Calu3 (cell line): ENCODE data around the gene RAB4B. TPM values are rescaled to one million over a fixed set of nuclear protein-coding genes. Genes with fewer than 3 reads are reported as not detected.

Experiments used
- BruUV-seq: library from RNA; stranded (reverse); fragments of 400-500 nt; replicated peaks from 2 replicates; lab custom pipeline; 2021; lab: Mats Ljungman, UMichigan
- CTCF ChIA-PET: fragments of 300-600 bp; sonication (Branson Sonifier 250); formaldehyde crosslinking; loops from one replicate; lab custom pipeline; 2022; ENCODE audit warnings: antibody characterized with exemption; lab: Charles Lee
- DNase-seq: peaks from one replicate; pipeline ENCODE4 v3.0.0; 2022
- H3K27ac Mint-ChIP-seq: one replicate; pipeline ENCODE4 v1.8.0; 2022; ENCODE audit warnings: mixed read lengths; ENCODE audit not compliant: unreplicated experiment
- H3K27me3 Mint-ChIP-seq: one replicate; pipeline ENCODE4 v1.8.0; 2022; ENCODE audit warnings: mixed read lengths; ENCODE audit not compliant: unreplicated experiment
- H3K36me3 Mint-ChIP-seq: one replicate; pipeline ENCODE4 v1.8.0; 2022; ENCODE audit warnings: mild to moderate bottlenecking, moderate library complexity, mixed read lengths; ENCODE audit not compliant: insufficient read depth, unreplicated experiment
- H3K4me1 Mint-ChIP-seq: one replicate; pipeline ENCODE4 v1.8.0; 2022; ENCODE audit warnings: mild to moderate bottlenecking, low read depth, mixed read lengths; ENCODE audit not compliant: unreplicated experiment
- H3K4me3 Mint-ChIP-seq: one replicate; pipeline ENCODE4 v1.8.0; 2022; ENCODE audit warnings: mild to moderate bottlenecking, low read depth, moderate library complexity, mixed read lengths; ENCODE audit not compliant: unreplicated experiment
- H3K9me3 Mint-ChIP-seq: one replicate; pipeline ENCODE4 v1.8.0; 2022; ENCODE audit warnings: low read depth, mixed read lengths; ENCODE audit not compliant: unreplicated experiment
- CTCF ChIP-seq: fragments of 200-600 bp; IDR thresholded peaks from one replicate; pipeline ENCODE4 v1.8.0; 2022; ENCODE audit warnings: antibody characterized with exemption; ENCODE audit not compliant: unreplicated experiment
- intact Hi-C: fragments of 100-400 bp; cut with micrococcal nuclease; formaldehyde crosslinking; loops from one replicate; pipeline ENCODE4 v1.10.0; 2022; ENCODE audit not compliant: unreplicated experiment
- total RNA-seq: library from RNA; stranded (reverse); gene quantifications from 2 replicates; pipeline ENCODE4 v1.2.3, GENCODE V29; 2022

RAB4B gene
- total RNA-seq, 1 experiment from 2014 or later: 22.7 TPM

DNA sequence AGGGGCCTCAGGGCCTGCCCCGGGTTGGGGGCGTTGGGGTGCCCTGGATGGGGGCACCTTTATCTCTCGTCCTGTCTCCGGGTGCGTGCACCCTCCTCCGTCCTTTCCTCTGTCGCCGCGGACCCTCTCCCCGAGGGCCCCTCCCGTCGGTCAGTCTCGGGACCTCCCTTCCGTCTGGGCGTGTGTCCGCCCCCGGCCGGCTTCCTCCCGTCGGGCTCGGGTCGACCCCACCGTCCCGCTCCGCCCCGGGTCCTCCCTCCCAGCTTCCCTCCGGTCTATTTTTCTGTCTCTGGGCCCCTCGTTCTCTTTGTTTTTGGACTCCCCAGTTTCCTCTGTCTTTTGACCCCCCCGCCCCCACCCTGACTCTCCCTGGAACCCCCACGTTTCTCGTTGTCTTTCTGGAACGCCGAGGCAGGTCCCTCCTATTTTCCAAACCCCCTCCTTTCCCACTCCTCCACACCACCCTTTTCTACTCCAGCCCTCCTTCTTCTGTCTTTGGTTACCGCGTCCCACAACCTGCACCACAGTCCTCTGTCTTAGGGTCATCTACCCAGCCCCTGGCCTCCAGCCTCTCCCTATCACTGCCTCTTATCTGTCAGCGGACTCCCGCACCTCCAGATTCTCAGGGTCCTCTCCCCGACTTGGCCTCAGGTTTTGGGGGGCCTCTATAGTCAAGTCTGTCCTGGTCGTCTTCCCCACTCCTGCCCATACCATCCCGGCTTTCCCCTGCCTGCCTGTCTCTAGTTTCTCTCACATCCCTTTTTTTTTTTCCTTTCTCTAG lies 21.7 kb downstream of the RAB4B start:
- H3K9me3 Mint-ChIP-seq: no peaks in the 10 kb centered on the region
- peak; percentile 40 for DNase-seq
- no peak for TF ChIP-seq CTCF
- peak overlapping the region; percentile 88 for H3K4me3 Mint-ChIP-seq
- peak overlapping the region; percentile 95 for H3K27ac Mint-ChIP-seq
- peaks cover 75% of the 10 kb centered on the region for H3K36me3 Mint-ChIP-seq
- peaks cover 62% of the 10 kb centered on the region for H3K4me1 Mint-ChIP-seq
- no peaks in the 10 kb centered on the region for H3K27me3 Mint-ChIP-seq
- no TSS peak for BruUV-seq
- CTCF ChIA-PET: interaction anchor here (2.8 kb wide), 1 partner anchor 22 kb away, joined by 15 read pairs; the partner anchor contains the start of gene RAB4B
- intact Hi-C loops: loop anchor here (5.0 kb wide), 1 partner anchor 47 kb away; the partner anchor contains the start of genes ACTMAP and SNRPA

DNA sequence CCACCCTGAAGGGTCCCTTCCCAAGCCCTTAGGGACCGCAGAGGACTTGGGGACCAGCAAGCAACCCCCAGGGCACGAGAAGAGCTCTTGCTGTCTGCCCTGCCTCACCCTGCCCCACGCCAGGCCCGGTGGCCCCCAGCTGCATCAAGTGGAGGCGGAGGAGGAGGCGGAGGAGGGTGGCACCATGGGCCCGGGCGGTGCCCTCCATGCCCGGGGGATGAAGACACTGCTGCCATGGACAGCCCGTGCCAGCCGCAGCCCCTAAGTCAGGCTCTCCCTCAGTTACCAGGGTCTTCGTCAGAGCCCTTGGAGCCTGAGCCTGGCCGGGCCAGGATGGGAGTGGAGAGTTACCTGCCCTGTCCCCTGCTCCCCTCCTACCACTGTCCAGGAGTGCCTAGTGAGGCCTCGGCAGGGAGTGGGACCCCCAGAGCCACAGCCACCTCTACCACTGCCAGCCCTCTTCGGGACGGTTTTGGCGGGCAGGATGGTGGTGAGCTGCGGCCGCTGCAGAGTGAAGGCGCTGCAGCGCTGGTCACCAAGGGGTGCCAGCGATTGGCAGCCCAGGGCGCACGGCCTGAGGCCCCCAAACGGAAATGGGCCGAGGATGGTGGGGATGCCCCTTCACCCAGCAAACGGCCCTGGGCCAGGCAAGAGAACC lies 22.4 kb downstream of the RAB4B start:
- Mint-ChIP-seq H3K27me3 (no peaks in the 10 kb centered on the region), H3K4me3 (peak overlapping the region; percentile 88), H3K4me1 (peaks cover 69% of the 10 kb centered on the region), H3K27ac (peak overlapping the region; percentile 95), H3K36me3 (peaks cover 79% of the 10 kb centered on the region), H3K9me3 (no peaks in the 10 kb centered on the region)
- CTCF ChIA-PET: interaction anchor here (0.8 kb wide), 1 partner anchor 42 kb away, joined by 4 read pairs; no protein-coding TSS in a partner anchor
- BruUV-seq: no TSS peak
- no peak for DNase-seq
- intact Hi-C loops: no loop called here
- no peak for TF ChIP-seq CTCF

GRCh38 chr19:40800997-40801377 lies 22.9 kb downstream of the RAB4B start:
- no TSS peak for BruUV-seq
- CTCF ChIA-PET: interaction anchor here (0.8 kb wide), 1 partner anchor 42 kb away, joined by 4 read pairs; no protein-coding TSS in a partner anchor
- no peak for DNase-seq
- no peaks in the 10 kb centered on the region for H3K9me3 Mint-ChIP-seq
- no peaks in the 10 kb centered on the region for H3K27me3 Mint-ChIP-seq
- intact Hi-C loops: no loop called here
- peak overlapping the region; percentile 88 for H3K4me3 Mint-ChIP-seq
- peaks cover 84% of the 10 kb centered on the region for H3K36me3 Mint-ChIP-seq
- TF ChIP-seq CTCF: no peak
- H3K4me1 Mint-ChIP-seq: peaks cover 74% of the 10 kb centered on the region
- H3K27ac Mint-ChIP-seq: peak overlapping the region; percentile 95

DNA sequence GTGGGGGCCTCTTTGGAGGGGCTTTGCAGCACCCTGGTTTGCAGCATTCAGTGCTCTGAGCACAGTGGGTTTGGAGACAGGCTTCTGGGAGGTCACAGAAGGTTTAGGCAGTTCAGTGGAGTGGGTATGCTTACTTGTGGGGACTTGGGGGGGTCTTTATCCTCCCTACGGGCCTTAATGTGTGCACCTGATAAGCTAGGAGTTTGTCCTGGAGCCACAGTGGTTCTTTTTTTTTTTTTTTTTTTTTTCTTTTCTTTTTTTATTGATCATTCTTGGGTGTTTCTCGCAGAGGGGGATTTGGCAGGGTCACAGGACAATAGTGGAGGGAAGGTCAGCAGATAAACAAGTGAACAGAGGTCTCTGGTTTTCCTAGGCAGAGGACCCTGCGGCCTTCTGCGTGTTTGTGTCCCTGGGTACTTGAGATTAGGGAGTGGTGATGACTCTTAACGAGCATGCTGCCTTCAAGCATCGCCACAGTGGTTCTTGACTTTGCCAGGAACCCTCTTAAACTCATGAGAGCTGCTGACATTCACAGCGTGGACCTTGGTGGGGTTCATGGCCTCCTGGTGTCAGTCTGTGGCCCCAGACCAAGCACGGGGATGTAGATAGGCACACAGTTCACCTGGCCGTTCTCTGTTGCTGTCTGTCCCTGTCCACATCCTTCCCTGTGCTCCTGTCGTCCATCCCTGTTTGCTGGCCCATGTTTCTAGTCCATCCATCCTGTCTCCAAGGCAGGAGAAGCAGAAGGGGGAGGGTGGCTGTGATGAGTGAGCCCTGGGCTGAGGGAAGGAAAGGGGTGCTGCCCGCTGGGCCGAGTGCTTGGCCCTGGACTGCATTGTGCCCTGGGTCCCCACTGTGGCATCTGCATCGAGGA lies 23.6 kb downstream of the RAB4B start:
- Mint-ChIP-seq H3K27me3 (no peaks in the 10 kb centered on the region), H3K36me3 (peaks cover 87% of the 10 kb centered on the region), H3K9me3 (no peaks in the 10 kb centered on the region), H3K27ac (peak overlapping the region; percentile 11), H3K4me1 (peaks cover 81% of the 10 kb centered on the region), H3K4me3 (peak overlapping the region; percentile 88)
- CTCF ChIA-PET: interaction anchor here (0.5 to 1.1 kb wide), 4 partner anchors 23 to 1396 kb away, joined by 3 to 7 read pairs (median 4); no protein-coding TSS in a partner anchor
- no peak for TF ChIP-seq CTCF
- DNase-seq: no peak
- BruUV-seq: TSS peak; percentile 72
- intact Hi-C loops: no loop called here
